Stimulated activated CD8-positive, alpha-beta memory T cell treated with anti-CD3 and anti-CD28 coated beads, Interleukin-15, amount 100 ng/mL, for 24 hours (primary cell): ENCODE measurements around the gene RAB27A.
"Not testable (repeated sequence)": the region's sequence is repeated elsewhere in the genome, so short reads cannot be mapped to it uniquely, and the experiment has no call there.

Experiments used
- DNase-seq: peaks from one replicate; pipeline ENCODE4 v3.0.0-alpha.2; 2020; ENCODE audit warnings: low read depth

RAB27A gene

DNA sequence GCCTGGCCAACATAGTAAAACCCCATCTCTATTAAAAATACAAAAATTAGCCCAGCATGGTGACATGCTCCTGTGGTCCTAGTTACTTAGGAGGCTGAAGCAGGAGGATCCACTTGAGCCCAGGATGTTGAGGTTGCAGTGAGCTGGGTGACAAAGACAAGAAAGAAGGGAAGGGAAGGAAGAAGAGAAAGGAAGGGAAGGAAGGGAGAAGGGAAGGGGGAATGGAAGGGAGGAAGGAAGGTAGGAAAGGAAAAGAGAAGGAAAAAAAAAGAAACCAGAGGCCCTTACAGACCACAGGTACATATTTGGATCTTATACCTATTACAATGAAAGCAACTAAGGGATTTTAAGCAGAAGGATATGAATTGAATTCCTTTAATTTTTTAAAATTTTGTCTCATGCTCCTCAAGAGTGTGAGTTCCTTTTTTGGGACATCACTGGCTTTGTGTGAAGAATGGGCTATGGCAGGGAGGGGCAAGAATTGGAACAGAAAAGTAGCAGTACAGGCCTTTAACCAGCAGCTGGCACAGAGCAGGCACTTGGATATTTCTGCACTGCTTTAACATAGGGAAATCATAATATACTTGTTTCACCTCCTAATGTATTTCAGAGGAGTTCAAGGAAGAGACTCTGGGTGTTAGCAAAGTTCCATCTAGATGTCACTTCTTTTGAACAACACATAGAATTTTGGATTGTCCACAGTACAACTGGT is 7.9 kb downstream of the RAB27A start:
- DNase-seq, result no peak

DNA sequence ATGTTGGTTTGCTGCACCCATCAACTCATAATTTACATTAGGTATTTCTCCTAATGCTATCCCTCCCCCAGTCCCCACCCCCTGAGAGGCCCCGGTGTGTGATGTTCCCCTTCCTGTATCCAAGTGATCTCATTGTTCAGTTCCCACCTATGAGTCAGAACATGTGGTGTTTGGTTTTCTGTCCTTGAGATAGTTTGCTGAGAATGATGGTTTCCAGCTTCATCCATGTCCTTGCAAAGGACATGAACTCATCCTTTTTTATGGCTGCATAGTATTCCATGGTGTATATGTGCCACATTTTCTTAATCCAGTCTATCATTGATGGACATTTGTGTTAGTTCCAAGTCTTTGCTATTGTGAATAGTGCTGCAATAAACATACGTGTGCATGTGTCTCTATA is 9.0 kb downstream of the RAB27A start:
- DNase-seq, result not testable (repeated sequence)

DNA sequence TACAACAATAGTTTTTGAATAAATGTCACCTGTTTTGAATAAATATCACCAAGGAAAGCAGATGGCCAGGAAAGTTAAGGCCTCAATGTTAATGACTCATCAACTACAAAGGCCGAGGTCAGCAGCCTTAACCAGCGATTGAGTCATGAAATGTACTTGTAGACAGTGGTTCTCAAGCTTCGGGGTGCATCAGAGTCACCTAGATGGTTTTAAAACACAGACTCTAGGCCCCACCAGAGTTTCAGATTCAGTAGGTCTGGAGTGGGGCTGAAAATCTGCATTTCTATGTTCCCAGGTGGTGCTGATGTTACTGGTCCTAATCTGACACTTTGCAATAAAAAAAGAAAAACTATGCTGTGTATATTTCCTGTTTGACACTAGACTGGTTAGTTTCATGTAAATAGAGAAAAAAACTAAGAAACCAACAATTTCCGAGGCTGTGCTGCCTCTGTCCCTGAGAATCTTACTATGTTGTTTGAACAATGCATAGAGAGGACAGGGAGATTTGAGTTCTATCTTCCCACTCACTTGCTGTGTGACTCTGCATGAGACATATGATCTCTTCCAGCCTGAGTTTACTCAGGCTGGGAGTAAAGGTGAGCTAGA is 9.8 kb downstream of the RAB27A start:
- no peak for DNase-seq

DNA sequence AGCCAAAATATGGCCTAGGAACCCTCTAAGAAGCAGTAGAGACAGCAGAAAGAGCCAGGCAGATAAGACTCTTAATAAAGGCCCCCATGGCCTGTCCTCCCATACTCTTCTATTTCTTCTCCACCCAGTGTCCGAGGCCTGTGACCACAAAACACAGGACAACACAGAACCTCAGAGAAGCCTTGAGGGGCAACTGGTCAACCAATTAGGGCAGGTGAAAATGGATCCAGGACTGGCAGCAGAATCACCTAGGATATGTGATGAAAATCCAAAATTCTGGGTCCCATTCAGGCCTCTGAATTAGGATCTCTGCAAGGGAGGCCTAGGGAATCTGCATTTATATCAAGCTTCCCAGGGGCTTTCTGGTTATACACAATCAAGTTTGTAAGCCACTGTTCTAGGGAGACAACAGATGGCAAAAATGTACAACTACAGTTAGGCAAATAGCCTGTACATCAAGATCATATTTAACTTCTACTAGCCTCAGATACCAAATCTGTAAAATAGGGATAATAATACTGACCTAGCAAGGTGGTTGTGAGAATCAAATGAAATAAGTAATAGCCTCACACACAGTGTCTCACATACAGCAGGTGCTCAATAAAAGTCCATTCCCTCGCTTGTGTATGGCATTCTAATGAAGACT is 10.4 kb downstream of the RAB27A start:
- no peak for DNase-seq

DNA sequence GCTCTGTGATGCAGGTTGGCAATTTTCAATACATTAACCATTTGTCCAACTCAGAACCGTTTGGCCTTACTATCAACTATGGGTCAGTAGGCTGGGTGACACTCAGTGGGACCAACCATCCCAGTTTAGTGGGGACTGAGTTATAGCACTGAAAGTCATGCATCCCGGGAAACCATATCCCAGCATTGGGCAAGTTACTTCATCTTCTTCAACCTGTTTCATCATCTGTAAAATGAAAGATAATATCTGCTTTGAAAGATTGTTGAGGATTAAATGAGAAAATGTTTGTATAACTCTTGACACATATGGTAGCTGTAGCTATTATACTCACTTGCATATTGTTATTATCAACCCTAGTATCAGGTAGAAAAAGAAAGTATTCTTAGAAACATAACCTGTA is 11.9 kb downstream of the RAB27A start:
- no peak for DNase-seq

DNA sequence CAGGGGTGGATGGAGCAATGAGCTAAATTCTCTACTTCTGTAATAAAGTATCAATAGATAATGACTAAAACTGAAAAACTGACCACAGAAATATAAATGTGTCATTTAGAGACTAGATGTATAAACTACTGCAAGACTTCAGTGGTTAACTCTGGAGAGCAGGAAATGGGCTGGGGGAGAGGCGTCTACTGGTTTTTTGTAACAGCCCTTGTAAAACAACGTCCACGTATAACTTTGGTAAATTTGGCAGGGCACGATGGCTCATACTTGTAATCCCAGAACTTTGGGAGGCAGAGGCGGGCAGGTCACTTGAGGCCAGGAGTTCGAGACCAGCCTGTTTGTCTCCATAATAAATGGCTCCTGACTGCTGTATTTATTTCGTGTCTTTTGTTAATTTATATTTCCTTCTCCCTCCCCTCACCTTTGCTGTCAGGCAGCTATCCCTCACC is 12.5 kb downstream of the RAB27A start:
- DNase-seq, result no peak

DNA sequence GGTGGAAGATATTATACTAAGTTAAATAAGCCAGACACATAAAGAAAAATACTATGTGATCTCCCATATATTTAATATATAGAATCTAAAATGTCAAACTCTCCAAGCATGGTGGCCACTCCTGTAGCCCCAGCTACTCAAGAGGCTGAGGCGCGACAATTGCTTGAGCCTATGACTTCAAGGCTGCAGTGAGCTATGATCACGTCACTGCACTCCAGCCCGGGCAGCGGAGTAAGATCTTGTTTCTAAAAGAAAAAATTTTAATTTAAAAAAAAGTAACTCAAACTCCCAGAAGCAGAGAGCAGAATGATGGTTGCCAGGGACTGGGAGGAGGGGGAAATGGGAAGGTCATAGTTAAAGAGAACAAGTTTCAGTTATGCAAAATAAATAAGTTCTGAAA is 13.3 kb downstream of the RAB27A start:
- no peak for DNase-seq

DNA sequence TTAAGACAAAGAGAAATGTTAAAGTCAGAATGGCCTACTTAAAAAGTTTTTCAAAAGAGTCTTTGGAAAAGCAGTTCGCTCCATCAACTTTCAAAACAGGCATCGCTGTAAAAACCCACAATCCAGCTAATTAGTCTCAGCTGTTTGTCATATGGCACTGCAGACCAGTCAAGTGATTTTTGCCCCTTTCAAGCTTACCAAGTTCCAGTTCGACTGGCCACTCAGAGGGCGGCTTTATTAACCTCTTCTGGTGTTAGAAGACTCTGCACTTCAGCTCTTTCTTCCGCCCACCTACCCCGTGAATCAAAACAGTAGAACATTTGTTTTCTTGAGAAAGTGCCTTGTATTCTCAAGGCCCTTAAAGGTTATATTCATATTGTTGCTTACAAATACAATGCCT is 19.3 kb downstream of the RAB27A start:
- no peak for DNase-seq

DNA sequence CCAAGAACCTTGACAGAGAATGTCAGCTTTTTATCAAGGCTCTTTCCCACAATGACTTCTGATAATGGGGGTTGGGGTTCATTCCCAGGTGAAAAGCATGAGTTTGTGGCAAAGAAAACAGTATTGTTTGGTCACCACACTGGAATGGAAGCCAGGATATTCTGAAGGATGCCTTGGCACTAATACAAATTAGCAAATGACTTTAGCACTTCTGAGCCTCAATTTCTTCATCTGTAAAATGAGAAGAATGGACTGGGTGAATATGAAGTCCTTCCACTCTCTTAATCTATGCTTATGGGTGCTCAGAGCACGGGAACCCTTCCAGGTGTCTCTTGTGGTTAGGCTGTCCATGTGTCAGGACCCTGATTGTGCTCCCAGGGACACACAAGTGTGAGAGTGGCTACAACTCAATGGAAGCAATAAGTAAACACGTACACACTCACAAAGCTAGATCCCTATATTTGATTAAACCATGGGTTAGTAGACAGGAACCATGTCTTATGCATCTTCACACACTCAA is 21.4 kb downstream of the RAB27A start:
- no peak for DNase-seq

DNA sequence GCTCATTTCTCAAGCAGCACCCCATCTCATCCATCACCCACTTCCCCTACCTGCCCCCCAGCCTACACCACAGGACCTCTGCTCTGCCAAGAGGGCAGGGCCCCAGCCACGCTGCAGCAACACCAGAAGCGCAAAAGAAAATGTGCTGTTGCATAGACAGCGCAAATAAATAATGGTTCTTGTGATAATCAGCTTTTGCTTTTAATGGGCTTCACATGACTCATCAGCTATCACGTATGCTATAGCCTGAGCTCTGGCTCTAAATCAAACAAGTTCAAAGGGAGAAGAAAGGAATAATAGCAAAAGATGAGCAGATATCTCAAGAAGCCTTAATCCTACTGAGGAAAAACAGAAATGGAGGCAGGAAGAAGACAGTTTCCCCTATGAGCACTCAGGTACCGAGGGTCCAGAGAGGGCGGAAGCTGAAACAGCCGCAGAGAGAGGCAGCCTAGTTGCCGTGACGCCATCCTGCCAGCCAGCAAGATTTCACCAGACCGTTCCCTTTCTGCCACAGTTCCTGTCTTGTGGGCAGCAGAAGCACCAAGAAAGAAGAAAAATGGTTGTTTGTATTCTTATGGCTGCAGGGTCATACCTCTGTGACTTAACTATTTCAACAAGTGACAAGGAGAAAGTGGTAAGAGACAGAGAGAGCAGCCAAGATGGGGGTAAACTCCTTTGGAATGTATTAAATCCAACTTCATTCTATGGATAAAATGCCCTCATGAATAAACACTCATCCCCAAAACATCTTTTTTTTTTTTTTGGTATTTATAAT is 22.0 kb downstream of the RAB27A start:
- DNase-seq, result no peak

DNA sequence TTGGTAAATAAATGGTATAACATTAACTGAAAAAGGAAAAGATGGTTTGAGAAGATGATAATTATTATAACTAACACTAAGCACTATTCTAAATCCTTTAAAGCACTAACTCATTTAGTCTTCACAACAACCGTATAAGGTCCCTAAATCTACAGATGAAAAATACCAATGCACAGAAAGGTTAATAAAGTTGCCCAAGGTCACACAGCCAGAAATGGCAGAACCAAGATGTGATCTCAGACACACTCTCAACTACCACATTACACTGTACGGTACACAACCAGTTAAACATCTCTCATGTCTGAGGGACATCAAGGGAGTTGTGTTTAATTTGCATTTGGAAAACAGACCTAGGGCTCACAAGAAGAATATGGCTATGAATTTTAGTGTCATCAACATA is 23.1 kb downstream of the RAB27A start:
- DNase-seq, result no peak

DNA sequence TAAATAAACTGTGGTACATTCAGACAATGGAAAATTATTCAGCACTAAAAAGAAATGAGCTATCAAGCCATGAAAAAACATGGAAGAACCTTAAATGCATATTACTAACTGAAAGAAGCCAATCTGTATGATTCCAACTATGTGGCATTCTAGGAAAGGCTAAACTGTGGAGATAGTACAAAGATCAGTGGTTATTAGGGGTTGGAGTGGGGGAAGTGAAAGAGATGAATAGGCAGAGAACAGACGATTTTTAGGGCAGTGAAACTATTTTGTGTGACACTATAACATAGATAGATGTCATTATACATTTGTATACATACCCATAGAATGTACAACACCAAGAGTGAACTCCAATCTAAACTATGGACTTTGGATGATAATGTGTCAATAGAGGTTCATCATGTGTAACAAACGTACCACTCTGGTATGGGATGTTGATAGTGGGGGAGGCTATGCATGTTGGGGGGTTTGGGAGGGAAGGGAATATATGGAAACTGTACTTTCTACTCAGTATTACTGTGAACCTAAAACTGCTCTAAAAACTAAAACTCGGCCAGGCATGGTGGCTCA is 29.0 kb downstream of the RAB27A start:
- no peak for DNase-seq

DNA sequence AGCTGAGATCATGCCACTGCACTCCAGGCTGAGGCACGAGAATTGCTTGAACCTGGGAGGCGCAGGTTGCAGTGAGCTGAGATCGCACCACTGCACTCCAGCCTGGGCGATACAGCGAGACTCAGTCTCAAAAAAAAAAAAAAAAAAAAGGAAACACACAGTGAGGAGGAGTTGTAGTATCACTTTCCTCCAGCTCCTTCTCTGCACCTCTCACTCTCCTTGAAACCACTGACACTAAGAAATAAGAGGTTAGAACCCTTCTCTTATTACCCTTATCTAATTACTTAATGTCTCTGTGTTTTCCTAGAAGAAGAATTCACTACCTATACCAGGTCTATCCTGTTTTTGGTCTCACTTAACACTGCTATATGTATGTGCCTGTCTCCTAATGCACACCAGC is 31.7 kb downstream of the RAB27A start:
- DNase-seq, result no peak

DNA sequence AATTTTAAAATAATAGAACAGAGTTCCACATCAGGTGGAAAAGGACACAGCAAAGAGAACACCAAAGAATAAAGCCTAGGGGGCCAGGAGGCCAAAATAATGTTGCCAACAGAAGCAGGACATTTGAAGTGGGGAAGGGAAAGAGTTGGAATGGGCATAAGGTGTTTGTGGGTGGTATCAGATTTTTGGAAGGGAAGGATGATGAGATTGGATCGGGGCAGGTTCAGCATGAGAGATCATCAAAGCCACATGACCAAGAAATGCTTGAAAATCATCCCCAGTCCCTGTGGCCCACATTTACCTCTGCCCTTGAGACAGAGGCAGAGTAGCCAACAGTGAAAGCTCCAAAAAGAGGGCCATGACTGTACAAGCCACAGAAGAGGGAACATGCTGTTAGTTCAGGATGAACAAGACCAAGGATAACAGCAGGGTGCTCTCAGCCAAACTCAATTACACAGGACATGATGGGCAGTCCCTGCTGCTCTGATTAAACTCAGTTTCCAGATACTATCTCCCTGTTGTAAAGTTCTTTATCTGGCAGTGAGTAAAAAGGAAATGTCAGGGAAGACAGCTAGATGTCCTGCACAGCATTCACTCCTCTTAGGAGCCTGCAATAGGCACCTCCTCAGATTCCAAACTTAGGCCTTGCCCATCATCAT is 32.5 kb downstream of the RAB27A start:
- DNase-seq, result no peak

DNA sequence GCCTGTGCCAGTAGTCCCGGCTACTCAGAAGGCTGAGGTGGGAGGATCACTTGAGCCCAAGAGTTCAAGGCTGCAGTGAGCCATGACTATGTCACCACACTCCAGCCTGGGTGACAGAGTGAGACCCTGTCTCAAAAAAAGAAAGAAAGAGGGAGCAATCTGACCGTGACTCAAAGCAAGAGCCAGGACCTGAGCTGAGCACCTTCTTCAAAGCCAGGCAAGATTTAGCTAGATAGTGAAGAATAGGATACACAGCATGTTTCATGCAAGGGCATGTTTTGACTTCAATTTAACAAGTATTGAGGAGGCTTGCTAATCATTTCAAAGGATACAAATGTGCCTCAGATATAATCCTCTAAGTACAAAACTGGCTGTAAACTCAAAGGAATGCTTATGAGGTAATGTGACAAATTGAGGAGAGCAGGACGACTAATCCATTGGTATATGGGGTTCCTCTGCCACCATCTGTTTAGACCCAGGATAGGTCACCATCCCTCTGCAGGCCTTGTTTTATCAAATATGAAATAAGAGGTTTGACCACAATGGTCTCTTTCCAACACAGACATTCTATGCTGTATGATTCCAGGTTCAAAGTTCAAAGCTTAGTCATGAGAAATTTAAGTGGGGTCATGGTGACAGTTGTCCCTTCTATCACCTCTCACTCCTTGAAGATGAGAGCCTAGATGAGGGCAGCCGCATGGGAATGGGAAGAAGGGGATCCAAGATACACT is 33.2 kb downstream of the RAB27A start:
- no peak for DNase-seq

DNA sequence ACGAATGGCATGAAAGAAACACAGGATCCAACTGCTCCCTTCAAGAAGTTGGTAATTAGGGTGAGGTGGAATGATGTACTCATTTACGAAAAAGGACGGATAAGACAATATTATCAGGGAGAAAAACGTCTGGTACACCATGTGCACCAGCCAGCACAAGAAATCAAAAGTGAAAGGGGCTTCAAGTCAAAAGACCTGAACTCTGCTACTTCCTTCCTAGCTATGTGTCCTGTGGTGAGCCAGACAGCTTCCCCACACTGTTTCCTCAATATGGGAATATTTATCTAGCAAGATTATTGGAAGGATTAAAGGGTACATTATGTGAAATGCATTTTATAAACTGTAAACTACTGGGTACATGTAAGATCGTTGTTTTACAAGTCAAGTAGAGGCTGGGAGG is 33.9 kb downstream of the RAB27A start:
- no peak for DNase-seq

DNA sequence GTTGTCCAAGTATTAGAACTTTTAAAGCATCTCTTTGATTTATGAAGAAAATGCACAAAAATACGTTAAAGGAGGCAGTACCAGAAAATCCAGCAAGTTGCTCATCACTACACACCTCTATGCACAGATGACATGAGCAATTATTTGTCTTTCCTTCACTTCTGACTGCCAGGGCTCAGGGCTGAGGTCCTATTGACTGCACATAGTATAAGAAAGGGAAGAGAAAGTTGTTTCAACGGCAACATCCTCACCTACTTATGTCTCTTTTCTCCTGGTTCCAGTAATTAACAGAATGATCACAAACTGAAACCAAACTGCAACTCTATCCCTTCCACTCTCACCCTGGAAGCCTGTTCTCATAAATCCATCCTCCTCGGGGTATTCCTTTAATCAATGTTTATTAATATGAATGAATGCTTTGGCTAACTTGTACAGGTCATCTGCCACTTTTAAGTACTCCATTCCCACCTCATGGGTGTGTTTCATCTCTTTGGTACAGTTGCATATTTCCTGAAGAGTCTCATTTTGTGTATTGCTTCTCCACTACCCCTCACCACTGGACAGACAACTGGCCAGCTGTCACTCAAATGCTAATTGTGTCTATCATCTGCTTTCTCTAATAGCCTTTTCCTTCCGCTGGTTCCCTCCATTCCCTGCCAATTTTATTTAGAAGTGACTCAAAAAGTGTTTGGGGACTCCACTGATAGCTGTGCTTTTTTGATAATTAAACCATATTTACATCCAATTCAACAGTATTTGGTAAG is 34.5 kb downstream of the RAB27A start:
- no peak for DNase-seq

DNA sequence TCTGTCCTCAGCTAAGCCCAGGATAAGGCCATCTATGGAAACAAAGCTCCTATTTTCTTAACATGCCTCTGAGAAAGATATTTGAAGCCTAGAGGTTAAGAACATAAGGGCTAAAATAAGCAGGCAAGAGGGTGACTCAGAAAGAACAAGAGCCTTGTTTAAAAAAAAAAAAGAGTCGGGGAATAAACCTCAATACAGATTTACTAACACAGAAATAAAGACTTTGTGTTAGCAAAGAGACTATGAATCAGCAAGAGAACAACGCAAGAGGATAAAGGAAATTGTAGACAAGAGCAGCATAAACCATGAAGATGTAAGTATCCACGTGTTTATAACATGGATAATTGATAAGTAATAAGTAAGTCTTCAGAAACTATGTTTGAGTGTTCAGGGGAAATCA is 36.0 kb downstream of the RAB27A start:
- no peak for DNase-seq

DNA sequence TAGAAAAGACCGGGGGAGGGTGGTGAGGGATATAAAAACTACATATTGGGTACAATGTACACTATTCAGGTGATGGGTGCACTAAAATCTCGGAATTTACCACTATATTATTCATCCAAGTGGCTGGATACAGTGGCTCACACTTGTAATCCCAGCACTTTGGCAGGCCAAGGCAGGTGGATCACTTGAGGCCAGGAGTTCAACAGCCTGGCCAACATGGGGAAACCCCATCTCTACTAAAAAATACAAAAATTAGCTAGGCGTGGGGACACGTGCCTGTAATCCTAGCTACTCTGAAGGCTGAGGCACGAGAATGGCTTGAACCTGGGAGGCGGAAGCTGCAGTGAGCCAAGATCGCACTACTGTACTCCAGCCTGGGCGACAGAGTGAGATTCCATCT is 37.4 kb downstream of the RAB27A start:
- not testable (repeated sequence) for DNase-seq

DNA sequence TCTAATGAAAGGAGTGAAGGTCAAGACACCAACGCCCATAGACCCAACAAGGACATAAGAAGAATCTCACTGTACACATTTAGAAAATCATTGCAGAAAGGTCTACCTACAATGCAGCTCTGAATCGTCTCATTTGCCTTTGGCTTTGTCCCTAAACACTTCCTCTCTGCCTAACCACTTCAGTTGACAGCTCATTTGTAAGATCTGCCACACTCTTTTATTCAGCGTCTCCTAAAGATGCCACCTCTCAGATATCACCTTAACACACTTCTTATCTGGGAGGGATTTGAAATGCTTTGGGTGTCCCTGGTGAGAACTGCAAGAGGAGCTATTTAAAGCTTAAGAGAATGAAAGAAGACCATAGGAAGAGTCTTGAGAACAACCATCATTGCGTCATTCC is 38.7 kb downstream of the RAB27A start:
- no peak for DNase-seq
